ENCODE measurements around the gene BLMH.

GRCh38 chr17:30237296-30238002 is 54.3 kb downstream of the BLMH start:
- TF ChIP-seq CTCF (conservative IDR thresholded peaks at IDR 0.05; ENCODE audit: low read depth in 2 of 2) (no peak), EZH2 (IDR thresholded peaks at IDR 0.05; ENCODE audit: low read depth, unreplicated experiment) (no peak), POLR2AphosphoS5 (IDR thresholded peaks at IDR 0.05; ENCODE audit: low read depth) (no peak), REST (IDR thresholded peaks at IDR 0.05; ENCODE audit: unreplicated experiment) (no peak), CREB1 (CRISPR knock-in tag; IDR thresholded peaks at IDR 0.05; ENCODE audit: low read depth) (no peak), ETS1 (IDR thresholded peaks at IDR 0.05) (no peak), ZNF114 (CRISPR knock-in tag; IDR thresholded peaks at IDR 0.05) (no peak), EZH2phosphoT487 (IDR thresholded peaks at IDR 0.05; ENCODE audit: unreplicated experiment) (no peak), ZNF462 (CRISPR knock-in tag; IDR thresholded peaks at IDR 0.05) (no peak), NANOG (IDR thresholded peaks at IDR 0.05; ENCODE audit: borderline replicate concordance) (no peak), JUNB (IDR thresholded peaks at IDR 0.05; ENCODE audit: unreplicated experiment) (no peak), ZNF331 (CRISPR knock-in tag; IDR thresholded peaks at IDR 0.05; ENCODE audit: low read depth) (no peak)
